Stimulated activated CD4-positive, alpha-beta T cell treated with anti-CD3 and anti-CD28 coated beads, TNF-alpha, amount 100 ng/mL, for 24 hours (primary cell): ENCODE results near the gene CCDC40.

Experiments
- DNase-seq, 3 experiments: peaks; one replicate each; pipeline ENCODE4 v3.0.0-alpha.2; 2020; ENCODE audit warnings: low read depth in 3 of 3

The CCDC40 gene

DNA sequence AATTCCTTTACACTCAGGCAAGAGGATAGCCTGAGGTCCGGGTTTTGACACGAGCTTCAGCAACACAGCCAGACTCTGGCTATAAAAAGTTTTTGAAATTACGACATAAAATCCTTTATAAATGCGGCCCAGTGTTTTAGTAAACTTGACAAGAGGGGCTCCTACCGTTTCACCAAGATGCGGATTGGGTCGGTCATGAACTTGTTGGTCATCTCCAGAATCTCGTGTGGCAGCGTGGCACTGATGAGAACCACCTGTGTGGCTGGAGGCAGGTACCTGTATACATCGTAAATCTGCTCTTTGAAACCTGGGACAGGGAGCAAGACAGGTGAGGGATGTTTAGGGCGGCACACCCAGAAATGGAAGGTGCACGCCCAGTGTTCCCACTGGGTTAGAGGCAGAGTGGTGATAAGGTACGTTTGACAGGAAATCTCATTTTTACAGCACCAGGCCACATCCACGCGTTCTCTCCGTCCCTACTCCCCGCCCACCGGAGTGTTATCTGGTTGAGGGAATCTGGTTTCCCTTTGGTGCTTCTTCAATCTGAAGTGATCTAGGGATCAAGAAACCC lies 102.5 kb downstream of the CCDC40 start:
- DNase-seq, result no peak

DNA sequence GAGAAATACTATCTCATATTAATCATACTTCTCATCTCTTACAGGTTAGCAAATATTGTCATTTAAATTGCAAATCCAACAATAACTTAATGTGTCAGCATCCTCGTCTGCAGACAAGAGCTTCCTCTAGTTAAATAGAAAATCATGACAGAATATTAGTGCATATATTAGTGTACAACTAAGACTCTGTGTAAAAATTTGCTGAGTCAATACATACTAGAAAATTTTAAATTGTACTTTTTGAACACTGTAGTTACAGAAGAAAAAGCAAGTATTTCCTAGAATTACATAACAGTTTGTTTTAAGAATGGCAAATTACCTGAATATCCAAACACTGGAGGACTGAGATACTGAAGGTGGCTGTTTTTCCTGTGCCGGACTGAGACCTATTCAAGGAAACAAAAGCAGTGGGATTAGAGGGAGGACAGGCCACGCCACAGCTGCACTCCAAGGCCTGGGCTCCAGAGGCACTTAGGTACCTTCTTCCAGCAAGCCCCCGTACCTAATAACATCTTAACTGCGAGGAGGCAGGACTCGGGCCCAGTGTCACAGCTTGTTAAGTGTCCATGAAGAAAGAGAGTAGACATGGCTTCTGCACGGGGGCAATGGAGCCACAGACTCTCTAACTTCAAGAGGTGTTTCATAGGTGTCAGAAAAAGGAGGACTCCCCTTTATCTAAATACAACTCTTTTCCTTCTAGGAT lies 105.2 kb downstream of the CCDC40 start:
- DNase-seq, result no peak

DNA sequence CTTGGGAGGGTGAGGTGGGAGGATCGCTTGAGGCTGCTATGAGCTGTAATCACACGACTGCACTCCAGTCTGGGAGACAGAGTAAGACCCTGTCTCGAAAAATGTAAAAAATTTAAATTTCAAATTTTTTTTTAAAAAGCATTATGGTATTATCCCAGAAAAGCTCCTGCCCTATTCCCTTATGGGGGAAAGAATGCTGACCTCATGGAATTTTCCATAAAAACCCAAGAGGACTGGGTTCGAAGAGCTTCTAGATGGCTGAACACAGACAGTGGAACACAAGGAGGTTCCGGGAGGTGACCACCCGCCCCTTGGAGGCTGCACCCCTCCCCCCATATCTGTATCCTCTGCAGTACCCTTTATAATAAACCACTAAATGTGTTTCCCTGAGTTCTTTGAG lies 106.5 kb downstream of the CCDC40 start:
- no peak for DNase-seq

DNA sequence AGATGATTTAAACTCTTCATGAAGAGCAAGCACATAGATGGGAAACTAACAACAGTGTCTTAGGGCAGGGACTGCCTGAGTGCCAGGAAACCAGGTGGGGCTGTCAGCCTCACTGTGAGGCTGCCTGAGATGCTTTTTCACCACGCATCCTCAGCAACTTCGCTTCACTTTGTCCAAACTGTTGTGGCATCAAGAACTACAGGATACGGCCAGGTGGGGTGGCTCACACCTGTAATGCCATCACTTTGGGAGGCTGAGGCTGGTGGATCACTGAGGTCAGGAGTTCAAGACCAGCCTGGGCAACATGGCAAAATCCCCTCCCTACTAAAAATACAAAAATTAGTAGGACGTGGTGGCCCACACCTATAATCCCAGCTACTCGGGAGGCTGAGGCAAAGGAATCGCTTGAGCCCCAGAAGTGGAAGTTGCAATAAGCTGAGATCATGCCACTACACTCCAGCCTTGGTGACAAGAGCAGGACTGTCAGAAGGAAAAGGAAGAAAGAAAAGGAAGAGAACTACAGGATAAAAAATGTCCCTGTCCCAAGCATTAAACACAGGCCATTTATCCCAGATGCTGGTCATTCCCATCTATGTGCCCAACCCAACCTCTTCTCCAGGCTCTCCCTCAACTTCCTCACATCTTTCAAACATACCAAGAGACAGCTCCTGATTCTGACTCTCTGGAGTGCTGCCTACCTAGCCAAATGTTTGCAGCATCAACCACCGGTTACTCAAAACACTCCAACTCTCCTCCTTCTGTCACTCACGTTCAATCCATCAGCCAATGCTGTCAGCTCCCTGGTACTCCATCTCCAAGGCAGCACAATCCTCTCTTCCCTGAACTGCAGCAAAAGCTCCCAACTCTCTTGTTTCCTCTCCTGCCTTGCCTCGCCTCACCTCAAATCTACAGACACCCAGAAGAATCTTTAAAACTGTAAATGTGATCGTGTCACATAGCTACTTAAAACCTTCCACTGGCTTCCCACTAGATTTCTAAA lies 108.9 kb downstream of the CCDC40 start:
- no peak for DNase-seq

DNA sequence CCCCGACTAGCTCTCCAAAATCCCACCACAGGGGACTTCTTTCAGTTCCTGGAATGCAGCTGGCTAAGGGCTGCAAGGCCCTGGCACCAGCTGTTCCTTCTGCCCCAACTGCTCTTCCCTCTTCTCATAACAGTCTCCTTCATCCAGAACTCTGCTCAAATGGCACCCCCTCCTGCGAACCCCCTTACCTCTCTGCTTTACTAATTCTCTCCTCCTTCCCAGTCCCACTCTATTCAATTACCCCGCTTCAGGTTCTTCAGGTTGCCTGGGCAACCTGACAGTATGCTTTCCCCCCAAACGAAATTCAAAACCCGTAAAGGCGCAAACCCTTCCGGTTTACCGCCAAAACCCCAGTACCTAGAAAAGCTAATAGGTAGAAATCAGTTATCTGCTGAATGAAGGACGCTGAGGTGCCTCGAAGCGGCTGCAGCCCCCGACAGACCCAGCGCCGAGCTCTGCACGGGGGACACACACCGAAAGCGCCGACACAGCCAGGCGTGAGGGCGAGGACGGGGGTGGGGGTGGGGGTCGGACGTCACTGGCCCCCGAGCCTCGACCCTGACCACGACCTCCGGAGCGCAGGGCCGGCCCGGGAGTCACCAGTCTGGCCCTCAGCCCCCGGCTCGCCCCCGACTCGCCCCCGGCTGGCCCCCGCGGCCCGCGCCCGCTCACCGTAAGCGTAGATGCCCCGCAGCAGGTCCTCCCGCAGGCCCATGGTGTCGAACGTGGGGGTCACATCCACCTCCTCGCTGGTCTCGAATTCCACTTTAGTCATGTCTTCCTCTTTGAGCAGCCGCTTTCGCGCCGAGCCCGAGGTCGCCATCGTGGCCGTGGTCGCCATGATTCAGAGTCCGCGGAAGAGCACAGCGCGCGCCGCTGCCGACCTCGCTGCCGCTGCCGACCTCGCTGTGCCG lies 109.9 kb downstream of the CCDC40 start:
- DNase-seq, result no peak

DNA sequence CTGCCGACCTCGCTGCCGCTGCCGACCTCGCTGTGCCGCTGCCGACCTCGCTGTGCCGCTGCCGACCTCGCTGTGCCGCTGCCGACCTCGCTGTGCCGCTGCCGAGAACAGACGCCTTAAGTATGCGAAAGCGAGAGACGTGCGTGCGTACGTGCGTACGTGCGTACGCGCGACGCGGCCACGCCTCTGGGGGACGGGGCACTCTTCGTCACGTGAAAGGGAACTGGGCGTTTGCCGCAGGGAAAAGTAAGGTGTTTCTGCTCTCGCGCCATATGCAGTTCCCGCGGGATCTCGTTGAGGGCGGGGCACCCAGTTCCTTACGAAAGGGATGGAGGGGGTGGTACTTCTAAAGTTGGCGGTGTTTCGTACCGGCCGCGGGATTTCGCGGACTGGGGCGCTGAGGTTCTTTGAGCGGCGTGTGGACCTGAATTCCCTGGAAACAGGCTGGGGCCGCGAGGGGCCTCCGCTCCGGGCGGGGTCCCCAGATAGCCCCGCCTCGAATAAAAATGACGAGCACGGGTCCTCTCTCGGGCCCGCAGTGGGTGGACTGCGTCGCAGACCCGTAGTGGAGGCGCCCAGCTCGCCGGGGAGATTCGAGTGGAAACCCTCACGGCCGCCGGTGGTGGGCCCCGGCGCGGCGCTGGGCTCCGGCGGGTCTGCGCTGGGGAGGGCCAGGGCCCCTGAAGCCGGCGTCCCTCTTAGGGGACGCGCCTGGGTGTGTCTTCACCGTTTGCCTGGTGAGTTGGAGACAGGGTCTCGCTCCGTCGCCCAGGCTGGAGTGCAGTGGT lies 110.8 kb downstream of the CCDC40 start, which contains the start of gene EIF4A3:
EIF4A3 (minus strand) TSS at position 94 of the 788 bp plus-strand sequence. CDS start 167 bp downstream, outside the sequence.
- DNase-seq, result peak; percentile 92 to 97 (median 95)
